WTC11 (cell line): ENCODE measurements around the gene BABAM2.

Source experiments
- CREM ChIP-seq: sonication (generic); formaldehyde crosslinking; IDR thresholded peaks from 2 replicates; pipeline ENCODE4 v1.8.1; 2022; ENCODE audit warnings: mild to moderate bottlenecking, missing genetic modification reagents, moderate library complexity
- PRRX2 ChIP-seq: fragments of 250-450 bp; sonication (Bioruptor Pico); IDR thresholded peaks from 2 replicates; pipeline ENCODE4 v1.8.0; 2021; ENCODE audit warnings: mild to moderate bottlenecking
- ZNF219 ChIP-seq: sonication (generic); formaldehyde crosslinking; IDR thresholded peaks from 2 replicates; pipeline ENCODE4 v1.8.0; 2023; ENCODE audit warnings: missing genetic modification reagents, mild to moderate bottlenecking, borderline replicate concordance
- TF ChIP-seq, protein P1 (sequence below): fragments of 200-600 bp; IDR thresholded peaks from 2 replicates; pipeline ENCODE4 v1.8.0; 2022; ENCODE audit warnings: antibody characterized with exemption

DNA sequence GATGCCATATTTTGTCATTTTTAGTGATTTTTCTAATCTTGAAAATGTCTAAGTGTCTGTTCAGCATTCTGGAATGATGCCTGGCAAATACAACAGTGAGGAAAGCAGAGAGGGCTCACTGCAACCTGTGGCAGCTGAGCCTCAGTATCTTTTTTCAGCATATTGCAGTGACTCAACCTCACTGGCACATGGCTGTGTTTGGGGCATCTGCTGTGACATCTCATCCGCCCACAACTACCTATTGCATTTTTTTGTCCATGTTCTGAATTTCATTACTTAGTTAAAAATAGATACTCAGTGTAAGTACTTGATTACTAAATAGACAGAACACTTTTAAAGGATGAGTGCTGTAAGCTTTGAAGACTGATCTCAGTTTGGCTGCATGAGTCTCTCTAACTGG, 10.7 kb downstream of the BABAM2 start:
- TF ChIP-seq, protein P1, sequence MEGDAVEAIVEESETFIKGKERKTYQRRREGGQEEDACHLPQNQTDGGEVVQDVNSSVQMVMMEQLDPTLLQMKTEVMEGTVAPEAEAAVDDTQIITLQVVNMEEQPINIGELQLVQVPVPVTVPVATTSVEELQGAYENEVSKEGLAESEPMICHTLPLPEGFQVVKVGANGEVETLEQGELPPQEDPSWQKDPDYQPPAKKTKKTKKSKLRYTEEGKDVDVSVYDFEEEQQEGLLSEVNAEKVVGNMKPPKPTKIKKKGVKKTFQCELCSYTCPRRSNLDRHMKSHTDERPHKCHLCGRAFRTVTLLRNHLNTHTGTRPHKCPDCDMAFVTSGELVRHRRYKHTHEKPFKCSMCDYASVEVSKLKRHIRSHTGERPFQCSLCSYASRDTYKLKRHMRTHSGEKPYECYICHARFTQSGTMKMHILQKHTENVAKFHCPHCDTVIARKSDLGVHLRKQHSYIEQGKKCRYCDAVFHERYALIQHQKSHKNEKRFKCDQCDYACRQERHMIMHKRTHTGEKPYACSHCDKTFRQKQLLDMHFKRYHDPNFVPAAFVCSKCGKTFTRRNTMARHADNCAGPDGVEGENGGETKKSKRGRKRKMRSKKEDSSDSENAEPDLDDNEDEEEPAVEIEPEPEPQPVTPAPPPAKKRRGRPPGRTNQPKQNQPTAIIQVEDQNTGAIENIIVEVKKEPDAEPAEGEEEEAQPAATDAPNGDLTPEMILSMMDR: no peak
- TF ChIP-seq PRRX2 (no peak), ZNF219 (CRISPR knock-in tag) (no peak), CREM (CRISPR knock-in tag) (no peak)
